Suppressor macrophage treated with lipopolysaccharide for 1 hour (primary cell): Measurements from ENCODE around the gene THOC6.

Experiments used
- DNase-seq, 3 donors: peaks; one replicate each; pipeline ENCODE4 v3.0.0-alpha.2; 2020 to 2022

Gene THOC6

DNA sequence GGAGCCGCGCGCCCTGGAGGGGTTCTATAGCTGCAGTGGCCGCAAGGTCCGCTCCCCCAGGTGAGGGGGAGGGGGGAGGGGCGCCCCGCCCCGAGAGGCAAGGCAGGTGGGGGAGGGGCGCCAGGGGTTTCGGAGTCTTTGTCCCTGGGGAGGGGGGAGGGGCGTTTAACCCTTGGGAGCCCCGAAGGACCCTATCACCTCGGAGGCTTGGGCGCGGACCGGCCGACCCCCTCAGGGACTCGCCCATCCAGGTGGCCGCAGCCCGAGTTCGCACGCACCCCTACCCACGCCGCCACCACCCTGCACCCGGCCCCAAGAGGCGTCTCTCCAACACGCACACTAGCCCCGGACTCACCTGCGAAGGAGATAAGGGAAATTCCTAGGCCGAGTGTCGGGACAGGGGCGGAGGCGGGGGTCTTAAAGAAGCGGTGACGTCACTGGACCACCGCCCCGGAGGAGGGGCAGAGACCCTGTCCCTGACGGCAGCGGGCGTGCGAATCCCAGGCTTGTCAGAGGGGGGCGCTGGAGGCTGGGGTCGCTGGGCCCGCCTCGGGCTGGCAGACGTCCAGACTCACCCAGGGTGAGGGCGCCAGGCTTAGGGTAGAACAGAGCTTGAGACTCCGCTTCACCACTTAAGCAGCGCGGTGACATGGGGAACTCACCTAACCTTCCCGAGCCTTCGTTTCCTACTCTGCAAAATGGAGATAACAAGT is 5.9 kb upstream of the THOC6 start, which contains the start of gene CLDN6:
Gene CLDN6, minus strand, starts transcription at position 390 of the 713 bp plus-strand sequence. CDS start 2,162 bp downstream, outside the sequence.
- DNase-seq = peak in 1 of 3 donors; percentile 48

DNA sequence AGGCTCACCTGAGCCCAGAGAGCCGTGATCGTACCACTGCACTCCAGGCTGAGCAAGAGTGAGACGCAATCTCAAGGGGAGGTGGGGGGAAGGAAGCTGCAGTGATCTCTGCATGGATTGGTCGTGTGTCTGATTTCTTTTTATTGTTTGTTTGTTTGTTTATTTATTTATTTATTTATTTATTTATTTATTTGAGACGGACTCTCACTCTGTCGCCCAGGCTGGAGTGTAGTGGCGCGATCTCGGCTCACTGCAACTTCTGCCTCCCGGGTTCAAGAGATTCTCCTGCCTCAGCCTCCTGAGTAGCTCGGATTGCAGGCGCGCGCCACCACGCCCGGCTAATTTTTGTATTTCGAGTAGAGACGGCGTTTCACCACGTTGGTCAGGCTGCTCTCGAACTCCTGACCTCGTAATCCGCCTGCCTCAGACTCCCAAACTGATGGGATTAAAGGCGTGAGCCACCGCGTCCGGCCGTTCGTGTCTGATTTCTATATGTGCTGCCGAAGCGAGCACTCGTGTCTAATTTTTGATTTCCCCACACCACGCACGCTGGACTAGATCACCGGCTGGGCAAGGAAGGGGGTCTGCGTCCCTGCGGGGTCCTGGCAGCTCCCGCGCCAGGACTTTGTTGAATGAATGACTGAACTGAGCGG is 4.1 kb upstream of the THOC6 start:
- DNase-seq = no peak

- peak; percentile 87 to 97 (median 94) for DNase-seq
Measured at GRCh38 chr16:3020247-3020603, 3.6 kb upstream of the THOC6 start, which contains the start of gene TNFRSF12A. Gene TNFRSF12A, plus strand, starts transcription at chr16:3020368. Its CDS starts 30 bp downstream, at chr16:3020398.

DNA sequence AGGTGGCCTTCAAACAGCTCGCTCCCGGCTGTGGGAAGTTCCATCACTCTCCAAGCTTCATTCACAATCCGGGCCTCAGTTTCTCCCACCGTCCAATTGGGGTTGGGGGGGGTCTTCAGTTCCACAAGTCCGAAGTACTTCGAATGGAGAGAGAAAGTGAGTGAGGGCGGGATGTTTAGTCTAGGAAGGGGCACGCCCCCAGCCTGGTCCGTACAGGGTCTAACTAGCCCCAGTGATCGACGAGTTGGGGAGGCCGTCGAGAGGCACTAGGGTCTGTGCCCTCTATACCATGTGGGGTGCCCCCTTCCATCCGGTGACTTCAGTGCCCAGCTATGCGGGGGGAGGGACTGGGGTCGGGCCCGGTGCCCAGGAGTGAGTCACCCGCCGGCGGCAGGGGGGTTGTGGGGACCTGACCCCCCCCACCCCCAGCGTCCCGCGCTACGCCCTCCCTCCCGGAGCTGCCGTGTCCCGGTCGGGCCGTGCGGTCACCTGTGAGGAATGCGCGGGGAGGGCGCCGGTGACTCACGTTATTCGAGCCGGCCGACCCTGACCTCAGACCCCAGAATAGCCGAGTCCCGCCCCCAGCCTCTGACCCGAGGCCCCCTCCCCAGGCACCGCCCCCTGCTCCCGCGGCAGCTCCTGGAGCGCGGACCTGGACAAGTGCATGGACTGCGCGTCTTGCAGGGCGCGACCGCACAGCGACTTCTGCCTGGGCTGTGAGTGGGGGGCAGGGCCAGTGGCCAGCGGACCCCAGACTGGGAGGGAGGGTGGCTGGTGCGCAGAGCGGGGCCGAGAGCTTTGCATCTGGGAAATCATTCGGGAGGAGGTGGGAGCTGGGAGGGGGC is 3.0 kb upstream of the THOC6 start:
- DNase-seq = peak; percentile 30 to 65 (median 48)

DNA sequence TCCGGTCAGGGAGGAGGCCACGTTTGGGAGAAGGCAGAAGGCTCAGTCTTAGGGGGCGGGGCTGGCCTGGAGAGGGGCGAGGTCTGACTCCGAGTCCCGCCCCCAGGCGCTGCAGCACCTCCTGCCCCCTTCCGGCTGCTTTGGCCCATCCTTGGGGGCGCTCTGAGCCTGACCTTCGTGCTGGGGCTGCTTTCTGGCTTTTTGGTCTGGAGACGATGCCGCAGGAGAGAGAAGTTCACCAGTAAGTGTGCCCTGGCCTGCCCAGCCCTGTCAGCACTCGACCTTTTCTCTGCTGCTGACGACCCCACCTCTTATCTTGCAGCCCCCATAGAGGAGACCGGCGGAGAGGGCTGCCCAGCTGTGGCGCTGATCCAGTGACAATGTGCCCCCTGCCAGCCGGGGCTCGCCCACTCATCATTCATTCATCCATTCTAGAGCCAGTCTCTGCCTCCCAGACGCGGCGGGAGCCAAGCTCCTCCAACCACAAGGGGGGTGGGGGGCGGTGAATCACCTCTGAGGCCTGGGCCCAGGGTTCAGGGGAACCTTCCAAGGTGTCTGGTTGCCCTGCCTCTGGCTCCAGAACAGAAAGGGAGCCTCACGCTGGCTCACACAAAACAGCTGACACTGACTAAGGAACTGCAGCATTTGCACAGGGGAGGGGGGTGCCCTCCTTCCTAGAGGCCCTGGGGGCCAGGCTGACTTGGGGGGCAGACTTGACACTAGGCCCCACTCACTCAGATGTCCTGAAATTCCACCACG is 2.2 kb upstream of the THOC6 start:
- DNase-seq = peak; percentile 72 to 91 (median 82)

GRCh38 chr16:3022208-3022683 is 1.6 kb upstream of the THOC6 start:
- DNase-seq = peak; percentile 95 to 97 (median 96)

GRCh38 chr16:3022684-3023414 is 986 bp upstream of the THOC6 start:
- peak in 2 of 3 donors; percentile 32 to 41 for DNase-seq

GRCh38 chr16:3023415-3023668 is 493 bp upstream of the THOC6 start:
- DNase-seq = no peak

GRCh38 chr16:3025032-3026002 is 1.5 kb downstream of the THOC6 start:
- no peak for DNase-seq

- no peak for DNase-seq
Measured at GRCh38 chr16:3026003-3026378, 2.2 kb downstream of the THOC6 start.

- no peak for DNase-seq
Measured at GRCh38 chr16:3026609-3027488, 3.0 kb downstream of the THOC6 start.

GRCh38 chr16:3027489-3027795 is 3.6 kb downstream of the THOC6 start:
- no peak for DNase-seq

GRCh38 chr16:3027983-3028715 is 4.3 kb downstream of the THOC6 start:
- DNase-seq = peak; percentile 89 to 94 (median 90)

DNA sequence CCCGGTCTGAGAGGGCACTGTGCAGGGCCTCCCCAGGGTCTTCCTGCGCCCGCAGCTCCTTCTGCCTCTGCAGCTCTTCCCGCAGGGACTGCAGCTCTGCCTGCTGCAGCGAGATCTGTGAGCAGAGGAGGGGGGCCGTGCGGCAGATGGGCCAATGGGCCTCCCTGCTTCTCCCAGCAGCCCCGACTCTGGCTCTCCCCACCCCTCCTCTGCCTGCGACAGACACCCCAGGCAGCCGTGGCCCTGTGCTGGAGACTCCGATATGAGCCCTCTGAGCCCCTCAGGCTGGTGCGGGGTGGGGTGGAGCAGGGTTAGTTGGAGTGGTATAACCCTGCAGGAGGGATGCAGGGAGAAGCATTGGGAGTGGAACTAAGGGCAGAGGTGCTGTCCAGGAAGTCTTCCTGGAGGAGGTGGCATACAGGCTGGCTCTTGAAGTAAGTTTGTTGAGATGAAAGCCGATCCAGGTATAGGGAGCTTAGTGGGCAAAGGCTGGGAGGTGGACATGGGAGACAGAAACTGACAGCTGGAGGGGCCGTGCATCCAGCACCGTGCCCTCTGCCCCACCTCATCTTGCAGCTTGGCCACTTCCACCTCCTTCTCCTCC is 5.0 kb downstream of the THOC6 start:
- DNase-seq = no peak

DNA sequence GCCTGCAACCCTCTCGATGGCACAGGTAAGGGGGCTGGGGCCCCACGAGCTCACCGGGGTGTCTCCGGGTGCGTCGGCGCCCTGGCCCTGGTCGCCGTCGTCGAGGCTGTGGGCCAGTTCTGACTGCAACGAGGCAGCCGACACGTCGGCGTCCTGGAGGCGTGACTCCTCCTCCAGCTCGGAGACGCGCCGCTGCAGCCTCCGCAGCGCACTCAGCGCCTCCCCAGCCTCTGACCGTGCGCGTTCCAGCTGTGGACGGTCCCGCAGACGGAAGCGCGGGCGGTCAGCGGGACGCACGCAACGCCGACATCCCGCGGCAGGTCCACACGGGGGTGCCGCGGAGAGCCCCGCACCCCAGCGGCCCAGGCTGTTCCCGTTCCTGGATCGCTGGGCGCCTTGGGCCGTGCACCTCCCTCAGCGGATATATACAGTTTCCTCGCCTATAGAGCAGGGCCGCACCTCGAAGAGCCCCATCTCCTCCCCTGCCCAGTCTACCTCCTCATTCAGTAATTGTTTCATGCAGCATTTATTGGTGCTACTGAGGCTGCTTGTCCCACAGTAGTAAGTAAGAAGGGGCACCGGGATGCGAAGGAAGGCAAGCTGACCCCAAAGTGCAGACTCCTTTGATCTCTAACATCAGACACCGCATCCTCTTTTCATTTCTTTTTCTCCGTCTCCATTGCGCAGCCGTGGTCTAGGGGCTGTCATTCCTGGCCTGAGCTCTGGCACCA is 5.8 kb downstream of the THOC6 start:
- peak; percentile 53 to 70 (median 65) for DNase-seq

GRCh38 chr16:3030222-3031212 is 6.7 kb downstream of the THOC6 start:
- no peak for DNase-seq

- peak; percentile 49 to 62 (median 59) for DNase-seq
Measured at GRCh38 chr16:3032624-3033023, 8.8 kb downstream of the THOC6 start.
